AML-193 (cell line): ENCODE measurements around the gene DLGAP3.

ENCODE experiments used
- DNase-seq, 2 experiments: peaks; one replicate each; lab custom pipeline; 2025; lab: John Stamatoyannopoulos, UW

Gene DLGAP3

GRCh38 chr1:34865573-34865972, 63.9 kb downstream of the DLGAP3 start:
- DNase-seq = no peak

GRCh38 chr1:34864759-34865158, 64.7 kb downstream of the DLGAP3 start:
- no peak for DNase-seq

DNA sequence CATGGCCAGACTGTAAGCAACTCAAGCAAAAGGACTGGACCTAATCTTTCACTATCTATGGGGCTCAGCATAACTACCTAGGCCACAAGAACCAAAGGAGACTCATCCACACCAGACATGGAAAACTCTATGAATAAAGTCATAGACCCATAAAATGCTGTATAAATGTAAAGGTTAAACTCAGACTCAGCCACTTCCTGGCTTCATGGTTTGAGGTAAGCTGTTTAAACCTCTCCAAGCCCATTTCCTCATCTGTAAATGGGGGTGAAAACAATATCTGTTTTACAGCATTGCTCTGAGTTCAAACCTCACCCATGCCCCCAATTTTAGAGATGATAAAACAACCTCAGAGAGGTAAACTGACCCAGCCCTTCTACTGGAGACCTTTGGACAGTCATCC, 65.9 kb downstream of the DLGAP3 start:
- no peak for DNase-seq

GRCh38 chr1:34859446-34860200, 69.8 kb downstream of the DLGAP3 start, which contains the start of gene SMIM12:
Gene SMIM12, minus strand, starts transcription at chr1:34859749. Its CDS starts 3,772 bp downstream, at chr1:34855977.
- DNase-seq = peak; percentile 87 to 92

- DNase-seq = peak in 1 of 2 experiments; percentile 13
Measured at GRCh38 chr1:34858901-34859445, 70.5 kb downstream of the DLGAP3 start.

GRCh38 chr1:34856697-34857096, 72.8 kb downstream of the DLGAP3 start:
- DNase-seq = no peak

- DNase-seq = peak; percentile 92 to 94
Measured at GRCh38 chr1:34852677-34853217, 76.7 kb downstream of the DLGAP3 start.

DNA sequence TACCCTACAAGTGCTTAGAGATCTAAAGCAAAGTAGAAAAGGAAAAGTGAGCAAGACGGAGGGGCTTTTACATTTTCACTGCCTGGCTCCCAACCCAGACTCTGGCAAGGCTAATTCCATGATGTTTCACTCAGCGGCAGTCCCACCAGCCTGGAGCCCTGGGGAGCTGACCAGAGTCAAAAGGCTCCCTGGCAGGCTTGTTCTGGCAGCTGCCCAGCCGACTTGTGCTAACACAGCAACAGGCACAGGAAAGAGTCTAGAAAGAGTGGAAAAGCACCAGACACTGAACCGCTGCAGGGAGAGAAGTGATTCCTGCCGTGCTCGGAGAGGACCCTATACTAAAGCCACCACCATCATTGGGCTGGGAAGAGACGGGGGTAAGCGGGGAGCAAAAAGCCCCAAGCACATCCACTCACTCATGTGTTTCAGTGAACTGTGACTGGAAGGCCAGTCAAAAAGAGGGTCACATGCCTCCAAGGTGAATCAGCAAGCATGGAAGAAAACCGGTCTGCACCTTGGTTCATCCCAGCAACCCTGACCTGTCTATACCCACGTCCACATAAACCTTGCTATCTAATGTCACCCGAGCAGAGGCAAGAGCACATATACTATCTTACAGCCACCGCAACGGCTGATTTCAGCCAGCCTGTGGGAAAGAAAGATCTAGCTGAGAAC, 77.9 kb downstream of the DLGAP3 start:
- no peak for DNase-seq

- no peak for DNase-seq
Measured at GRCh38 chr1:34850382-34850781, 79.1 kb downstream of the DLGAP3 start.

GRCh38 chr1:34847094-34847493, 82.4 kb downstream of the DLGAP3 start:
- no peak for DNase-seq

- DNase-seq = no peak
Measured at GRCh38 chr1:34846265-34846664, 83.2 kb downstream of the DLGAP3 start.

DNA sequence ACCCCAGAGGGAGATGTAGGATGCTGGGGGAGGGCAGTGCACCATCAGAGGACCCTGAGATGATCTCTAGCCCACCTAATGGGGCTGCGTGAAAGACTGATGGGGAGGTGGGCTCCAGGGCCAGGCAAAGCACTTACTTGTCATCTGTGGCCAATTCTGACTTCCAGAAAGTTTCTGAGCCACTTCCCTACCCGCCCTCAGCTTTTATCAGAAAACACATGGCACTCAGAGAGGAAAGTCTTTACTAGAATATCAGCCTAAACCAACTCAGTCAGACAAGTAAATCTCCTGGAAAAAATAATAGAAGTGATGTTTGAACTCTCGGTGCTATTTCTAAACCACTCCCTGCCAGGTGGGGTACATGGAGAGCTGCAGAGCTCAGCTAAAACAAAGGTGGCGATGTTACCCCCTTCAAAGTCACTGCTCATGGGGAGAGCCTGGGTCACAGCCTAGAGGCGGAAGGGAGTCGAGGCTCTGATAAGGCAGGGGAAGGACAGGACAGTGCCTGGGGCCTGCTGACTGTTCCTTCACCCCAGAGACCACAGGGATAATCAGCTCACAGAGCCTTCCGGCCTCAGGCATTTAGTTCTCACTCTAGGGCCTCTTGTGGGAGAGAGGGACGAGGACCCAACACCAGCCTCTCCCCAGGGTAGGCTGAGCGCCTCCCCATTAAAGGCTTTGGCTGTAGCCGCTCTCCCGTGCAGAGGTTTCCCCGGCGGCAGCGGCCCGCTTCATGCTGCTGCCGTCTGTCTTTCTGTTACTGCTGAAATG, 84.1 kb downstream of the DLGAP3 start:
- no peak for DNase-seq

DNA sequence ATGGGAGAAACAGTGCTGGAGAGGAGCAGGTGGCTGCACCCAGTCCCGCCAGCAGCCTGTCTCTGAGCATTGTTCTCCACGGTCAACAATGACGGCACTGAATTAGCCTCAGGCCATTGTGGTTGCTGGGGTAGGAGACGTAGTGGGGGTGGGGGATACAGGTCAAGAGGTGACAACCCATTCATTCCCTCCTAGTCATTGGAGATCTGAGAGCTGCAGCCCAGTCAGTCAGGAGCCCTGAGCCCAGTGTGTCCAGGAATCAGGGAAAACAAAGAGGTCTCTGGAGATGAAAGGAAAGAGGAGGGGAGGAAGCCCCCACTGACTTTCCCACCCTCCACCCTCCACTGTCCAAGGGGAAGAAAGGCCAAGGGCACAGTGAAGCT, 85.2 kb downstream of the DLGAP3 start:
- DNase-seq = no peak

DNA sequence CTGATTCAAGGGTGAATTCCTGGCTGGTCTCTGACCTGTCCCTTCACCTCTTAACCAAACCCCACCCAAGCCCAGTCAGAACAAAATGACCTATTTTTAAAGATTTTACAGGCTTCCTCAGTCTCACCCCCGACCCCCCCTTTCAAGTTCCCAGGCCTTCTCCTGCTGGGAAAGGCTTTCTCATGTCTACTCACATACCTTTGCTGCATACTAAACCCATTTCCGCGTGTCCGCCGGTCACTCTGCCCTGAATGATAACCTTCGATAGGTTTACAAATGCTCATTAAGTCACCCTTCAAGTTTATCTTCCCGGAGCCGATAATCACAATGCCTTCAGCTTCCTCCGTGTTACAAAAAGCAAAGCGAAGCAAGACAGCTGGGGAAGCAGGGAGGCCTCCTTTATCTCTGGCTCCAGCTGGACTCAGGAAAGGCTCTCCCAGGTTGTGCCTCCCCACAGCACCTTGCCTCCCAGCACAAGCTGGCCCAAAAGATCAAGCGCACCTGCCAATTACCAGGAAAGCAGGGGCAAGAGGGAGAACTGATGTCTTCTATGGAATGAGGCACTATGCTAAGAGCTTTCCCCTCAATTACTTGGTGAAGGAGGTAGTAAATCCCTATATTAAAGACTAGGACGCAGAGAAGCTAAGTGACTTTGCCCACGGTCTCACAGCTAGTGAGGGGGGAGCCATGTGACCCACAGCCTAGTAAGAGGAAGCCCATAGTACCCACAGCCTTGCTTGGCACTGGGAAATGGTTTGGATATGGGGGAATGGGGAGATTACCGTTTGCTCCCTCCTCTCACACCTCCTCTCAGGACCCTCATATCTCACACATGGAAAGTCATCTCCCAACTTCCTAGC, 85.8 kb downstream of the DLGAP3 start:
- no peak for DNase-seq

GRCh38 chr1:34842952-34843371, 86.5 kb downstream of the DLGAP3 start:
- no peak for DNase-seq

DNA sequence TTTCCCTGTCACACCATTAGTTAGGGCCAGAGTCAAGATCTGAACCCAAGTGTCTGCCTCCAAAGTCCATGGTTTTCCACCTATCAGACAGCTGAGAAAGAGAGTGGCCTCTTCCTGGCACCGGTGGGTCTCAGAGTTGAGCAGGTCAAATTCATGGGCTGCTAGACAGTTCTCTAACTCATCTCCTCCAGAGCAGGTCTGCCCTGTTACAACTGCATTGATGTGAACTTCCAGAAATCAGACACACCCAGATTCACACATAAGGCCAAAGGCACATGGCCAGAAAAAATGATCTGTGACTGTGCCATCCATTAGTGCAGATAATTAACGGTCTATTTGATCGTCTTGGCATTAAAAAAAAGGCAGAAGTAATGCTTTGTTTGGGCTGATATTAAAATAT, 87.4 kb downstream of the DLGAP3 start:
- no peak for DNase-seq

GRCh38 chr1:34840426-34840825, 89.0 kb downstream of the DLGAP3 start:
- DNase-seq = no peak

DNA sequence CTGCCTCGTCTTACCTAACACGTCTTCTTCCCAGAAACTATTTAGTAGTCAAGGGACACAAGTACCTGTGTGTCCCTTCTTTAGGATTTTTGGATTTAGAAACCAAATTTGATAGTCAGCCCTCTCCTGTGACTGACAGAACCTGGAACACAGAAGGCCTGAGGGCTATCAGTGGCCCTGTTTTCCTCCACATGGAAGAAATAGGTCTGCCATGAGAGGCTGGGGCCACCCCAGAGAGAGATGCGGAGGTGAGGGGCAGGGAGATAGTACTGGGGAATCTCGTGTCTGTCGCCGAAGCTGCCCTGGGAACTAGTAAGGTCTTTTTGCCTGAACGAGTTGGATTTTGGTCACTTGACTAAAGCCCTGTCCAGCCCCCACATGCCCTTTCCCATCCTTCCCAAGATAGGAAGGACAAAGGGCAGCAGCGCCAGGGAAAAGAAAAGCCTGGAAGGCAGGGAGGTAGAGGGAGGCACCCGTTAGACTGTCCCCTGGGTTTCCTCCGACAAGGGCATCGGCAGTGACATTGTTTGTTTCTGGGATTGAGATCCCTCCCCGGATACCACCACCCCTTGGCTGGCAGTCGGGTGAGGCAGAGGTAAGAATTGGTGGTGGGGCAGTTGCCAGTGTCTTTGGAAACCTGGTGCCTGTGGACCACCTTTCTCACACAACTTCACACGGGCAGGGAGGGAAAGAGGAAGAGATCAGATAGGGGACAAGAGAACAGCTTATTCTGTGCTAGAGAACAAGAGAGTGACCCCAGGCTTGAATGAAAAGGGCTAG, 89.7 kb downstream of the DLGAP3 start:
- DNase-seq = no peak

GRCh38 chr1:34833711-34834110, 95.7 kb downstream of the DLGAP3 start:
- peak; percentile 59 to 77 for DNase-seq

DNA sequence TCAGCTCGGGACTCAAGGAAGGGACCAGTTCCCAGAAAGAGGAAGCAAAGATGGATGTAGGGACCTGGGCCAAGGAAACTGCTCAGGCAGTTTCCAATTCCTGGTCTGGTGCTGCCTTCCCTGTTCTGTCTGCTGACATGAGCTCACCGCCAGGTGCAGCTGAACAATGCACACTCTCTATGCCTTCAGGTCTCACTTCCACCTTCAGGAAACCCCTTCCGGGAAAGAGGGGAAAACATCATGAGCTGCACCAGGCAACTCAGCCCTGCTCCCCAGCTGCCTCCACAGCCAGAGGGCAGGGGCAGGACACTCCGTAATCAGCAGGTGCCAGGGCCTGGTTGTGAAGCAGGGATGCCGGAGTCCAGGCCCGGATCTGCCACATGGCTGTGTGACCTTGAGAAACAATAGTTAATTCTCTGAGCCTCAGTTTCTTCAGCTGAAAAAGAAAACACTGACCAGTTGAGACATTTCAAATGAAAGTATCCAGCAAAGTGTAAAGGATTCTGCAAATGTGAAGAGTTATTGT, 97.7 kb downstream of the DLGAP3 start:
- DNase-seq = no peak
